H1 (cell line): ENCODE results near the gene BBS5. TPM values are rescaled to one million over a fixed set of nuclear protein-coding genes. Genes with fewer than 3 reads are reported as not detected.

Experiments
- CTCF ChIA-PET: fragments of 300-600 bp; sonication (Branson Sonifier 250); formaldehyde crosslinking; loops from one replicate; lab custom pipeline; 2021; ENCODE audit not compliant: partially characterized antibody; lab: Charles Lee
- POLR2A ChIA-PET: fragments of 300-600 bp; sonication (Branson Sonifier 250); formaldehyde crosslinking; loops from one replicate; lab custom pipeline; 2021; ENCODE audit warnings: inconsistent platforms; ENCODE audit not compliant: partially characterized antibody; lab: Charles Lee
- DNase-seq, 2 experiments: peaks; one replicate each; pipeline versions ENCODE4 v3.0.0 to v3.0.0-alpha.2; 2010 to 2022; ENCODE audit warnings: low spot score in 2 of 2, low read depth in 1 of 2, mixed read lengths in 1 of 2
- FAIRE-seq: peaks from 2 replicates; lab custom pipeline; 2011; peaks lifted over from hg19 to GRCh38; lab: Jason Lieb, UNC
- H2AFZ ChIP-seq: 2 replicates; pipeline ENCODE4 v1.8.1; 2012; ENCODE audit warnings: low read length, inconsistent platforms
- H2AK5ac ChIP-seq: 2 replicates; pipeline ENCODE4 v1.6.1; 2013; ENCODE audit warnings: low read depth, low read length
- H2BK120ac ChIP-seq: replicated peaks from 2 replicates; pipeline ENCODE3; 2013; ENCODE audit warnings: low read depth, low read length, inconsistent platforms
- H2BK12ac ChIP-seq: 2 replicates; pipeline ENCODE4 v1.6.1; 2013; ENCODE audit warnings: low read depth, low read length
- H2BK15ac ChIP-seq: 2 replicates; pipeline ENCODE4 v1.6.1; 2013; ENCODE audit warnings: low read length
- H2BK20ac ChIP-seq: 2 replicates; pipeline ENCODE4 v1.6.1; 2013; ENCODE audit warnings: low read length
- H2BK5ac ChIP-seq: 2 replicates; pipeline ENCODE4 v1.6.1; 2013; ENCODE audit warnings: low read depth, low read length
- H3K14ac ChIP-seq: 2 replicates; pipeline ENCODE4 v1.6.1; 2013; ENCODE audit warnings: inconsistent platforms; ENCODE audit not compliant: insufficient read length
- H3K18ac ChIP-seq: 2 replicates; pipeline ENCODE4 v1.6.1; 2013; ENCODE audit warnings: low read length; ENCODE audit errors: extremely low read depth
- H3K23ac ChIP-seq: 2 replicates; pipeline ENCODE4 v1.6.1; 2013; ENCODE audit warnings: inconsistent platforms; ENCODE audit not compliant: insufficient read length
- H3K23me2 ChIP-seq: 2 replicates; pipeline ENCODE4 v1.6.1; 2013; ENCODE audit warnings: low read depth, low read length
- H3K27ac ChIP-seq: 2 replicates; pipeline ENCODE4 v1.6.1; 2011; ENCODE audit warnings: low read depth, low read length, inconsistent platforms
- H3K27me3 ChIP-seq, 4 experiments: replicated peaks in 1 of 4; 1 replicate in 1 of 4; 2 replicates in 3 of 4; pipeline versions ENCODE4 v1.6.1 to v1.8.1; 2011 to 2013; ENCODE audit warnings: low read length in 3 of 4, mild to moderate bottlenecking in 3 of 4, inconsistent platforms in 2 of 4, mixed read lengths in 2 of 4, moderate library complexity in 1 of 4; ENCODE audit not compliant: control insufficient read depth in 3 of 4, insufficient read depth in 3 of 4; ENCODE audit errors: extremely low read depth in 1 of 4
- H3K36me3 ChIP-seq, 4 experiments: 2 replicates each; pipeline versions ENCODE4 v1.6.1 to v1.8.1; 2011 to 2013; ENCODE audit warnings: mild to moderate bottlenecking in 4 of 4, low read length in 3 of 4, moderate library complexity in 2 of 4, control low read depth in 1 of 4, inconsistent platforms in 1 of 4; ENCODE audit not compliant: insufficient read depth in 4 of 4, control insufficient read depth in 2 of 4
- H3K4ac ChIP-seq: replicated peaks from 2 replicates; pipeline ENCODE3; 2013; ENCODE audit warnings: low read length, low read depth, mixed read lengths, inconsistent platforms; ENCODE audit not compliant: insufficient read length
- H3K4me1 ChIP-seq, 4 experiments: replicated peaks in 1 of 4; 1 replicate in 1 of 4; 2 replicates in 3 of 4; pipeline versions ENCODE4 v1.6.1 to v1.8.1; 2011 to 2013; ENCODE audit warnings: low read length in 3 of 4, inconsistent platforms in 2 of 4, mixed read lengths in 1 of 4; ENCODE audit not compliant: insufficient read depth in 4 of 4, control insufficient read depth in 3 of 4
- H3K4me2 ChIP-seq, 2 experiments: 2 replicates each; pipeline versions ENCODE4 v1.6.1 to v1.8.1; 2011 to 2013; ENCODE audit warnings: low read depth in 2 of 2, low read length in 2 of 2, control low read depth in 1 of 2, inconsistent platforms in 1 of 2, mild to moderate bottlenecking in 1 of 2; ENCODE audit not compliant: insufficient read depth in 1 of 2
- H3K4me3 ChIP-seq, 4 experiments: fragments of 200-600, 300-600 bp in 1 of 4; sonication (generic), shearing (Covaris generic), sonication (Bioruptor Twin) in 1 of 4; 2 replicates each; pipeline versions ENCODE4 v1.5.1 to v1.8.1; 2011 to 2016; ENCODE audit warnings: low read length in 4 of 4, low read depth in 3 of 4, control low read depth in 2 of 4, inconsistent platforms in 2 of 4, mild to moderate bottlenecking in 2 of 4, mixed read lengths in 1 of 4, moderate library complexity in 1 of 4; ENCODE audit not compliant: insufficient read depth in 2 of 4; ENCODE audit errors: extremely low read depth in 1 of 4
- H3K56ac ChIP-seq: replicated peaks from 2 replicates; pipeline ENCODE3; 2013; ENCODE audit warnings: low read depth, mild to moderate bottlenecking, mixed read lengths, low read length, inconsistent platforms; ENCODE audit not compliant: insufficient read length
- H3K79me1 ChIP-seq: 2 replicates; pipeline ENCODE4 v1.6.1; 2013; ENCODE audit warnings: low read depth, low read length, control low read depth
- H3K79me2 ChIP-seq, 2 experiments: 2 replicates each; pipeline versions ENCODE4 v1.6.1 to v1.8.1; 2012 to 2013; ENCODE audit warnings: low read length in 2 of 2, mild to moderate bottlenecking in 2 of 2, inconsistent platforms in 1 of 2; ENCODE audit not compliant: insufficient read depth in 2 of 2, control insufficient read depth in 1 of 2
- H3K9ac ChIP-seq, 4 experiments: replicated peaks in 1 of 4; 1 replicate in 1 of 4; 2 replicates in 3 of 4; pipeline versions ENCODE4 v1.6.1 to v1.8.1; 2011 to 2013; ENCODE audit warnings: low read depth in 3 of 4, low read length in 3 of 4, control low read depth in 2 of 4, mild to moderate bottlenecking in 2 of 4, moderate library complexity in 2 of 4, inconsistent platforms in 1 of 4; ENCODE audit errors: extremely low read depth in 1 of 4
- H3K9me3 ChIP-seq, 2 experiments: 2 replicates each; pipeline versions ENCODE4 v1.6.1 to v1.8.1; 2012 to 2013; ENCODE audit warnings: mild to moderate bottlenecking in 2 of 2, moderate library complexity in 2 of 2, control low read depth in 1 of 2, inconsistent platforms in 1 of 2, low read depth in 1 of 2, low read length in 1 of 2, mixed read lengths in 1 of 2; ENCODE audit not compliant: insufficient read depth in 2 of 2
- H4K20me1 ChIP-seq, 2 experiments: replicated peaks in 1 of 2; 2 replicates each; pipeline versions ENCODE3 to v1.8.1; 2011 to 2013; ENCODE audit warnings: inconsistent platforms in 2 of 2, low read length in 2 of 2, mild to moderate bottlenecking in 1 of 2; ENCODE audit not compliant: insufficient read depth in 2 of 2, control insufficient read depth in 1 of 2
- H4K5ac ChIP-seq: 2 replicates; pipeline ENCODE4 v1.6.1; 2013; ENCODE audit warnings: low read length, low read depth, mixed read lengths, inconsistent platforms; ENCODE audit not compliant: insufficient read length
- H4K8ac ChIP-seq: 2 replicates; pipeline ENCODE4 v1.8.0; 2013; ENCODE audit warnings: mild to moderate bottlenecking, moderate library complexity, low read length, inconsistent platforms; ENCODE audit not compliant: insufficient read depth; ENCODE audit errors: extremely low read depth
- H4K91ac ChIP-seq: replicated peaks from 2 replicates; pipeline ENCODE3; 2013; ENCODE audit warnings: low read length, mixed read lengths, inconsistent platforms; ENCODE audit not compliant: insufficient read length
- ASH2L ChIP-seq: fragments of 200-600, 300-600 bp; sonication (generic); IDR thresholded peaks from one replicate; pipeline ENCODE4 v1.7.1; 2017; ENCODE audit warnings: low read length
- FOSL1 ChIP-seq: IDR thresholded peaks from 2 replicates; pipeline ENCODE4 v1.6.1; 2011; ENCODE audit warnings: mild to moderate bottlenecking, low read depth, low read length, moderate library complexity; ENCODE audit not compliant: insufficient read depth
- HDAC2 ChIP-seq, 2 experiments: fragments of 300-600 bp in 1 of 2; sonication (generic) in 1 of 2; IDR thresholded peaks; 2 replicates each; pipeline ENCODE4 v1.6.1; 2011 to 2012; ENCODE audit warnings: low read depth in 2 of 2, low read length in 2 of 2, mild to moderate bottlenecking in 2 of 2, moderate library complexity in 2 of 2, borderline replicate concordance in 1 of 2, inconsistent platforms in 1 of 2
- HDAC6 ChIP-seq: IDR thresholded peaks from one replicate; pipeline ENCODE4 v1.7.1; 2012; ENCODE audit warnings: low read depth, mild to moderate bottlenecking, inconsistent platforms, low read length, moderate library complexity
- KDM4A ChIP-seq: IDR thresholded peaks from one replicate; pipeline ENCODE4 v1.7.1; 2012; ENCODE audit warnings: low read depth, mild to moderate bottlenecking, moderate library complexity, low read length, inconsistent platforms; ENCODE audit not compliant: severe bottlenecking
- MAFK ChIP-seq: IDR thresholded peaks from 2 replicates; pipeline ENCODE4 v1.6.1; 2012; ENCODE audit warnings: low read depth, mild to moderate bottlenecking, improper control_type of control experiment, low read length
- POLR2A ChIP-seq, 2 experiments: IDR thresholded peaks; 1 replicate in 1 of 2; 2 replicates in 1 of 2; pipeline ENCODE4 v1.6.1; 2011; ENCODE audit warnings: low read depth in 2 of 2, low read length in 2 of 2, mild to moderate bottlenecking in 2 of 2; ENCODE audit errors: control extremely low read depth in 1 of 2
- RXRA ChIP-seq: IDR thresholded peaks from 2 replicates; pipeline ENCODE4 v1.6.1; 2011; ENCODE audit warnings: low read depth, mild to moderate bottlenecking, low read length, moderate library complexity; ENCODE audit not compliant: insufficient read depth
- TAF7 ChIP-seq: optimal IDR thresholded peaks from 2 replicates; pipeline ENCODE3; 2011; ENCODE audit warnings: low read depth, mild to moderate bottlenecking, inconsistent platforms, low read length, moderate library complexity, borderline replicate concordance
- WGBS, 2 experiments: shearing (Covaris generic) in 1 of 2; methylation state at CpG; one replicate each; pipeline versions ENCODE4 v1.1.6 to v1.1.7; 2013 to 2015; ENCODE audit warnings: low lambda C conversion rate in 2 of 2, mixed read lengths in 2 of 2, inconsistent platforms in 1 of 2, low coverage in 1 of 2, missing lambda C conversion rate in 1 of 2; ENCODE audit not compliant: insufficient replicate concordance in 2 of 2, insufficient coverage in 1 of 2, insufficient read length in 1 of 2; ENCODE audit errors: extremely low coverage in 1 of 2, missing lambda C conversion rate in 1 of 2; 5-methylcytosine and 5-hydroxymethylcytosine counted together
- polyA plus RNA-seq, 7 experiments: library from polyadenylated mRNA; depleted of rRNA in 3 of 7; stranded (reverse) in 5 of 7; unstranded in 2 of 7; fragments of >200 nt in 5 of 7; fragments of 200-250 nt in 2 of 7; gene quantifications; 1 replicate in 5 of 7; 2 replicates in 1 of 7; 4 replicates in 1 of 7; pipeline versions ENCODE4 v1.2.1 to v1.2.3, GENCODE V29; 2011 to 2013; ENCODE audit warnings: missing spikeins in 2 of 7, mixed read lengths in 2 of 7
- total RNA-seq: library from RNA; stranded (reverse); fragmentation: NEBNext Ultra II Directional; extraction: Animal tissue kit (Norgen Biotek cat#: 25700); gene quantifications from 2 replicates; pipeline ENCODE4 v1.2.1, GENCODE V29; 2021
- TF ChIP-seq, protein P1 (sequence below): IDR thresholded peaks from 2 replicates; pipeline ENCODE4 v1.6.1; 2012; ENCODE audit warnings: low read length, inconsistent platforms
- TF ChIP-seq, protein P2 (sequence below): IDR thresholded peaks from 2 replicates; pipeline ENCODE4 v1.6.1; 2011; ENCODE audit warnings: low read depth, mild to moderate bottlenecking, low read length; ENCODE audit not compliant: insufficient read depth

Gene BBS5
- total and polyA plus RNA-seq, 2 of the 8 experiments (the other 6 are each of a cell fraction or from before 2014, with no cell fraction given) = 0.20 to 0.36 TPM

DNA sequence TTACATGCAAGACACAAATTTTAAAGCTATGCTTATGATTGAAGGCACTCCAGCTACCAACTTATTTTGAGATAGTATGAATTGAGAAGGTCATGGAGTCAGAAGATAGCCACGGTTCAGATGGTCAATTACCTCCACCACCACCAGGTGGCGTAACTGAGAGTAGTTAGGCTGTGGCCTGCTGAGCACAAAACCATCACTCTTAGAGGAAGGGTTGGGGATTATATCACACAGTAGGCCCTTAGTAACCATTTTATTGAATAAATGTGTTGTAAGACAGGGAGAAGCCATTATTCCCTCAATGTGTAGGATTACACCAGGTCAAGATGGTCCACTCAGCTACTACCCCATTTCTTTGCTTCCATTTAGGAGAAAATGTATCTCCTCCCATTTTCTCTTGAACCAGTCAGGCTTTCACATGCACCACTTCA, 49.0 kb downstream of the BBS5 start:
- Histone ChIP-seq H3K4me1 (no peaks in the 10 kb centered on the region), H3K18ac (no peak overlapping the region), H4K20me1 (no peaks in the 10 kb centered on the region), H4K8ac (no peak overlapping the region), H3K4me2 (no peak overlapping the region), H4K5ac (no peak overlapping the region), H2AK5ac (no peak overlapping the region), H3K36me3 (peaks cover 0 to 16% (median 5%) of the 10 kb centered on the region in 4 experiments; a peak in 4 of 8 replicates), H3K79me1 (no peaks in the 10 kb centered on the region), H3K23ac (no peak overlapping the region), H3K79me2 (no peaks in the 10 kb centered on the region), H3K9me3 (no peaks in the 10 kb centered on the region), H2AFZ (no peak overlapping the region), H3K4me3 (no peak overlapping the region), H3K14ac (no peak overlapping the region), H2BK5ac (no peak overlapping the region), H2BK120ac (no peak overlapping the region), H3K56ac (no peak overlapping the region), H3K23me2 (no peaks in the 10 kb centered on the region), H3K9ac (no peak overlapping the region), H3K4ac (no peak overlapping the region), H3K27ac (no peak overlapping the region), H2BK20ac (no peak overlapping the region), H3K27me3 (no peaks in the 10 kb centered on the region), H4K91ac (no peak overlapping the region), H2BK12ac (no peak overlapping the region), H2BK15ac (no peak overlapping the region)
- CTCF ChIA-PET = interaction anchor here (0.6 to 2.4 kb wide), 18 partner anchors 10 to 1302 kb away, joined by 3 to 14 read pairs (median 4); no protein-coding TSS in a partner anchor
- 6% methylated on average over 2 of the region's 2 CpGs; no CpG with 5 or more reads in 1 of the 2 experiments for WGBS, 2 experiments
- peak; percentile 9 to 89 for DNase-seq
- peak; percentile 98 for FAIRE-seq
- POLR2A ChIA-PET = interaction anchor here (1.4 kb wide), 1 partner anchor 45 kb away, joined by 4 read pairs; the partner anchor contains the start of gene FASTKD1
- no peak for TF ChIP-seq HDAC2 (IDR thresholded peaks at IDR 0.05; ENCODE audit: borderline replicate concordance in 1 of 2, low read depth in 2 of 2, low read length in 2 of 2)
- no peak for TF ChIP-seq TAF7
- TF ChIP-seq, protein P1, sequence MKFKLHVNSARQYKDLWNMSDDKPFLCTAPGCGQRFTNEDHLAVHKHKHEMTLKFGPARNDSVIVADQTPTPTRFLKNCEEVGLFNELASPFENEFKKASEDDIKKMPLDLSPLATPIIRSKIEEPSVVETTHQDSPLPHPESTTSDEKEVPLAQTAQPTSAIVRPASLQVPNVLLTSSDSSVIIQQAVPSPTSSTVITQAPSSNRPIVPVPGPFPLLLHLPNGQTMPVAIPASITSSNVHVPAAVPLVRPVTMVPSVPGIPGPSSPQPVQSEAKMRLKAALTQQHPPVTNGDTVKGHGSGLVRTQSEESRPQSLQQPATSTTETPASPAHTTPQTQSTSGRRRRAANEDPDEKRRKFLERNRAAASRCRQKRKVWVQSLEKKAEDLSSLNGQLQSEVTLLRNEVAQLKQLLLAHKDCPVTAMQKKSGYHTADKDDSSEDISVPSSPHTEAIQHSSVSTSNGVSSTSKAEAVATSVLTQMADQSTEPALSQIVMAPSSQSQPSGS = no peak
- TF ChIP-seq POLR2A (IDR thresholded peaks at IDR 0.05; ENCODE audit: control extremely low read depth in 1 of 2, low read depth in 2 of 2, low read length in 2 of 2) = no peak
- TF ChIP-seq FOSL1 = no peak
- TF ChIP-seq ASH2L = no peak
- TF ChIP-seq MAFK = no peak
- TF ChIP-seq, protein P2, sequence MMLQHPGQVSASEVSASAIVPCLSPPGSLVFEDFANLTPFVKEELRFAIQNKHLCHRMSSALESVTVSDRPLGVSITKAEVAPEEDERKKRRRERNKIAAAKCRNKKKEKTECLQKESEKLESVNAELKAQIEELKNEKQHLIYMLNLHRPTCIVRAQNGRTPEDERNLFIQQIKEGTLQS = no peak
- TF ChIP-seq RXRA = no peak
- TF ChIP-seq KDM4A = no peak
- TF ChIP-seq HDAC6 = no peak
